HG03457 (cell line): Measurements from ENCODE around the gene C11orf68.

Experiments used
- ATAC-seq: cut with Tn5 transposase; IDR thresholded peaks from one replicate; pipeline ENCODE4 v1.9.1; 2021; ENCODE audit warnings: moderate number of reproducible peaks; ENCODE audit not compliant: unreplicated experiment

The C11orf68 gene

GRCh38 chr11:65872586-65873317 lies 46.1 kb downstream of the C11orf68 start, which contains the start of gene EFEMP2:
EFEMP2 (minus strand) TSS chr11:65872800; CDS start chr11:65872354, 446 bp downstream.
- no peak for ATAC-seq

GRCh38 chr11:65871811-65872548 lies 46.9 kb downstream of the C11orf68 start:
- no peak for ATAC-seq

GRCh38 chr11:65870706-65871681 lies 47.9 kb downstream of the C11orf68 start:
- no peak for ATAC-seq

GRCh38 chr11:65870307-65870658 lies 48.6 kb downstream of the C11orf68 start:
- ATAC-seq, result no peak

- ATAC-seq, result no peak
Observed at GRCh38 chr11:65869643-65870306, 49.1 kb downstream of the C11orf68 start.

GRCh38 chr11:65868907-65869306 lies 50.0 kb downstream of the C11orf68 start:
- ATAC-seq, result no peak

GRCh38 chr11:65868076-65868667 lies 50.7 kb downstream of the C11orf68 start:
- no peak for ATAC-seq

GRCh38 chr11:65867284-65868071 lies 51.4 kb downstream of the C11orf68 start:
- ATAC-seq, result no peak
